Tibial nerve (tissue), 4 donors: Measurements from ENCODE around the gene STK4. TPM values are rescaled to one million over a fixed set of nuclear protein-coding genes. Genes with fewer than 3 reads are reported as not detected.

Experiments
- DNase-seq, 2 donors: peaks; one replicate each; pipeline ENCODE4 v3.0.0-alpha.2; 2019; ENCODE audit warnings: low spot score in 2 of 2
- H3K27ac ChIP-seq, 4 donors: fragments of 200-600 bp; sonication (generic) in 3 of 4; one replicate each; pipeline ENCODE4 v1.5.1; 2017 to 2019; ENCODE audit warnings: mild to moderate bottlenecking in 1 of 4
- H3K27me3 ChIP-seq, 2 donors: fragments of 200-600 bp; sonication (generic) in 1 of 2; one replicate each; pipeline versions ENCODE4 v1.5.1 to v1.6.0; 2017 to 2019
- H3K36me3 ChIP-seq, 3 donors: fragments of 200-600 bp; sonication (generic); one replicate each; pipeline ENCODE4 v1.5.1; 2018 to 2019
- H3K4me1 ChIP-seq, 4 donors: fragments of 200-600 bp; sonication (generic) in 3 of 4; one replicate each; pipeline ENCODE4 v1.5.1; 2017 to 2019
- H3K4me3 ChIP-seq, 4 donors: fragments of 200-600 bp; sonication (generic) in 3 of 4; one replicate each; pipeline ENCODE4 v1.5.1; 2017 to 2019; ENCODE audit warnings: mild to moderate bottlenecking in 1 of 4, moderate library complexity in 1 of 4
- H3K9me3 ChIP-seq, 4 donors: fragments of 200-600 bp; sonication (generic) in 3 of 4; one replicate each; pipeline ENCODE4 v1.5.1; 2017 to 2019
- EP300 ChIP-seq, 2 donors: sonication (generic); formaldehyde crosslinking; IDR thresholded peaks; one replicate each; pipeline ENCODE4 v1.6.1; 2017; ENCODE audit warnings: antibody characterized with exemption in 2 of 2, mild to moderate bottlenecking in 1 of 2
- POLR2A ChIP-seq, 2 donors: fragments of 450-650 bp; IDR thresholded peaks; one replicate each; pipeline ENCODE4 v1.6.1; 2017; ENCODE audit warnings: antibody characterized with exemption in 2 of 2, mild to moderate bottlenecking in 2 of 2, moderate library complexity in 2 of 2
- WGBS, 2 donors: methylation state at CpG; one replicate each; pipeline ENCODE4 v1.1.5; 2018; 5-methylcytosine and 5-hydroxymethylcytosine counted together
- total RNA-seq, 4 donors: library from RNA; depleted of rRNA; stranded (reverse); fragments of >200 nt; gene quantifications; one replicate each; pipeline ENCODE4 v1.1.0, GENCODE V29; 2016
- TF ChIP-seq, protein P1 (sequence below), 5 experiments: fragments of 200-600 bp in 3 of 5; fragments of 450-650 bp in 2 of 5; sonication (generic) in 3 of 5; IDR thresholded peaks; one replicate each; pipeline ENCODE4 v1.5.1; 2016 to 2019; ENCODE audit warnings: antibody characterized with exemption in 5 of 5, mild to moderate bottlenecking in 3 of 5, moderate library complexity in 2 of 5

STK4 gene
- total RNA-seq, 4 donors from 2014 or later: 24.3 to 28.5 (median 27.1) TPM

DNA sequence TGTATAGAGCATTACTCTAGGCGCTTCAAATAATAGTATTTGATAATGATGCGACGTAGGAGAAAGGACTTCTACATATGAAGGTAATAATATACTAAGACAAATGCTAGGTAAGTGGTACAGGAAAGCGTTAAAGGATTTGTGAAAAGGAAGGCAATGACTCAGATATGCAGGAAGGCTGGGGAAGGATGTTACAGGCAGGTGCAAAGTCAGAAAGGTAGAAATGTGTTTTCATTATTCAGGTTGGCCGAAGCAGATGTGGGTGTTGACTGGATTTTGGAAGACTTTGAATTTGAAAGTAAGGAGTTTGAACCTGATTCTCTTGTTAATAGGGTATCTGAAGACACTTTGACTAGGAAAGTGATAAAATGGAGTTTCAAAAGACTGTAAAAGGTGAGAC, 51.0 kb downstream of the STK4 start:
- TF ChIP-seq POLR2A (IDR thresholded peaks at IDR 0.05): no peak
- TF ChIP-seq EP300 (IDR thresholded peaks at IDR 0.05): no peak
- TF ChIP-seq, protein P1, sequence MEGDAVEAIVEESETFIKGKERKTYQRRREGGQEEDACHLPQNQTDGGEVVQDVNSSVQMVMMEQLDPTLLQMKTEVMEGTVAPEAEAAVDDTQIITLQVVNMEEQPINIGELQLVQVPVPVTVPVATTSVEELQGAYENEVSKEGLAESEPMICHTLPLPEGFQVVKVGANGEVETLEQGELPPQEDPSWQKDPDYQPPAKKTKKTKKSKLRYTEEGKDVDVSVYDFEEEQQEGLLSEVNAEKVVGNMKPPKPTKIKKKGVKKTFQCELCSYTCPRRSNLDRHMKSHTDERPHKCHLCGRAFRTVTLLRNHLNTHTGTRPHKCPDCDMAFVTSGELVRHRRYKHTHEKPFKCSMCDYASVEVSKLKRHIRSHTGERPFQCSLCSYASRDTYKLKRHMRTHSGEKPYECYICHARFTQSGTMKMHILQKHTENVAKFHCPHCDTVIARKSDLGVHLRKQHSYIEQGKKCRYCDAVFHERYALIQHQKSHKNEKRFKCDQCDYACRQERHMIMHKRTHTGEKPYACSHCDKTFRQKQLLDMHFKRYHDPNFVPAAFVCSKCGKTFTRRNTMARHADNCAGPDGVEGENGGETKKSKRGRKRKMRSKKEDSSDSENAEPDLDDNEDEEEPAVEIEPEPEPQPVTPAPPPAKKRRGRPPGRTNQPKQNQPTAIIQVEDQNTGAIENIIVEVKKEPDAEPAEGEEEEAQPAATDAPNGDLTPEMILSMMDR (IDR thresholded peaks at IDR 0.05): no peak
- 84 to 85% methylated on average over 5 of the region's 5 CpGs for WGBS, 2 donors

DNA sequence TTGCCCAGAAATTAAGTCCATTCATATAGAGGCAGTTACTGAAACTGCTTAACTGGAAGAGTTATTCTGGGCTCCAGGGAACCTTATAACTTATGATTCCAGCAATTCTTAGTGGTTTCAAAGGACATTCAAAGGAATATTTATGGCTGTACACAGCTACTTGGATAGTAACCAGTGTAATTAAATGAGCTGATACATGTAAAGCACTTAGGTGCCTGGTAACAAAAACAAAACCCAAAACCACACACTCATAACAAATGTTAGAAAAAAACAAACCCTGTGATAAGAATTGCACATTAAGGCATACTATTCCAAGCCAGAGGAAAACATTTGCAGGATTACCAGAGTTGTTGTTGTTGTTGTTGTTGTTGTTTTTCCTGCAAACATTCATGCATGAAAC, 51.5 kb downstream of the STK4 start:
- no peaks in the 10 kb centered on the region for H3K9me3 ChIP-seq
- peaks cover 0 to 83% (median 15%) of the 10 kb centered on the region in 4 donors for H3K4me1 ChIP-seq
- no peak for DNase-seq
- no peaks in the 10 kb centered on the region for H3K27me3 ChIP-seq
- TF ChIP-seq POLR2A (IDR thresholded peaks at IDR 0.05) (no peak), EP300 (IDR thresholded peaks at IDR 0.05) (no peak)
- TF ChIP-seq, protein P1 (IDR thresholded peaks at IDR 0.05): no peak
- no peak overlapping the region for H3K27ac ChIP-seq
- no peak overlapping the region for H3K4me3 ChIP-seq
- no peaks in the 10 kb centered on the region for H3K36me3 ChIP-seq

More for the DNA sequence above, 51.0 kb downstream of the STK4 start:
- H3K4me3 ChIP-seq: no peak overlapping the region
- no peak for DNase-seq
- no peaks in the 10 kb centered on the region for H3K36me3 ChIP-seq
- H3K4me1 ChIP-seq: peaks cover 0 to 85% (median 15%) of the 10 kb centered on the region in 4 donors
- H3K27ac ChIP-seq: peak overlapping the region in 1 of 4 donors; percentile 32
- no peaks in the 10 kb centered on the region for H3K9me3 ChIP-seq
- no peaks in the 10 kb centered on the region for H3K27me3 ChIP-seq

DNA sequence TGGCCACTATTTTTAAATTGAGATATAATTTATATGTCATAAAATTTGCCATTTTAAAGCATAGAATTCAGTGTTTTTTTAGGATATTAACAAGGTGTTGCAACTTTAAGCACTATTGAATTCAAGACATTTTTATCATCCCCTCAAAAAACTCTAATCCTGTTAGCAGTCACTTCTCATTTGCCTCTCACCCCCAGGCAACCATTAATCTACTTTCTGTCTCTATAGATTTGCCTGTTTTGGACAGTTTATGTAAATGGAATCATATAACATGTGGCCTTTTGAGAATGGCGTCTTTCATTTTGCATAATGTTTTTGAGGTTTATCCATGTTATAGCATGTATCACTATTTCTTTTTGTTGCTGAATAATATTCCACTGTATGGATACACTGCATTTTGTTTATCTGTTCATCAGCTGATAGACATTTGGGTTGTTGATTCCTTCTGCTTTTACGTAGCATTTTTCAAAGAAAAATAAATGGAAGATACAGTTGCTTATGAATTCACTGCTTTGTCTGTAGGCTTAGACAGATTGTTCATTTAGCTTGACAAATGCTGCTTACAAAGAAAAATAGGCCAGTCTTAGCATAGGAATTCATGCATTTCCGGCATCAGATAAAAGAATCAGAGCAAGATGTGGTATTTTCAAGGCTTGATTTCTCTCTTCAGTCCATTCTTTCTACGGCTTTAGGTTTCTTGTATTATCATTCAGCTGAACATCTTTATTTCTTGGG, 52.9 kb downstream of the STK4 start:
- Histone ChIP-seq H3K27ac (peak overlapping the region in 3 of 4 donors; percentile 14 to 69 (median 69)), H3K9me3 (no peaks in the 10 kb centered on the region), H3K4me3 (no peak overlapping the region), H3K4me1 (peaks cover 0 to 74% (median 13%) of the 10 kb centered on the region in 4 donors), H3K27me3 (no peaks in the 10 kb centered on the region), H3K36me3 (no peaks in the 10 kb centered on the region)
- 40 to 41% methylated on average over 4 of the region's 4 CpGs for WGBS, 2 donors
- DNase-seq: no peak
- TF ChIP-seq EP300 (IDR thresholded peaks at IDR 0.05) (no peak), POLR2A (IDR thresholded peaks at IDR 0.05) (no peak)
- TF ChIP-seq, protein P1 (IDR thresholded peaks at IDR 0.05): no peak

GRCh38 chr20:45019762-45020123, 53.4 kb downstream of the STK4 start:
- no peaks in the 10 kb centered on the region for H3K27me3 ChIP-seq
- WGBS, 2 donors: 28 to 33% methylated on average over 1 of the region's 1 CpG
- no peak overlapping the region for H3K4me3 ChIP-seq
- no peaks in the 10 kb centered on the region for H3K36me3 ChIP-seq
- TF ChIP-seq POLR2A (IDR thresholded peaks at IDR 0.05): no peak
- TF ChIP-seq, protein P1 (IDR thresholded peaks at IDR 0.05): no peak
- no peak for TF ChIP-seq EP300 (IDR thresholded peaks at IDR 0.05)
- H3K9me3 ChIP-seq: no peaks in the 10 kb centered on the region
- no peak for DNase-seq
- peaks cover 0 to 70% (median 11%) of the 10 kb centered on the region in 4 donors for H3K4me1 ChIP-seq
- H3K27ac ChIP-seq: peak overlapping the region; percentile 11 to 69 (median 42)

DNA sequence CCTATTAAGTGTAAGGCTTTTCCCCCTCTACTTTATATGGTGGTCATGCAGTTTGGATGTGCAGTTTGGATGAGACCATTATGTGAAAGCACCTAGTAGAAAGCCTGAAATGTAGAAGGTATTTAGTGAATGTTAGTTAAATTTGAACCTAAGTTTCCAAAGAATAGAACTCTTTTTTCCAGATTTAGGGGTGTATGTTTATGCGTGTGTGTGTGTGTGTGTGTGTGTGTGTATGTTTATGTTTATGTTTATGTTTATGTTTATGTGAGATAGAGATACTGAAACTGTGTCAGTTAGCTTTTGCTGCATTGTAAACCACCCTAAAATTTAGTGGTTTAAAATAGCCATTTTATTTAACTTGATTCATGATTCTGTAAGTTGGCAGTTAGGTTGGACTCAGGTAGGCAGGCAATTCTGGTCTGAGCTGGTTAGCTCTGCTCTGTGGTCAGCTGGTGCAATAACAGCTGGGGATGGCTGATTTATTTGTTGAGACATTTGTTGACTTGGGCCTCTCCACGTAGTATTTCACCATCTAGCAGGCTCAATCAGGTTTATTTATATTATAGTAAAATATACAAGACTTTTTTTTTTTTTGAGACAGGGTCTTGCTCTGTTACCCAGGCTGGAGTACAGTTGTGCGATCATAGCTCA, 54.0 kb downstream of the STK4 start:
- H3K9me3 ChIP-seq: no peaks in the 10 kb centered on the region
- peaks cover 0 to 6% (median 0%) of the 10 kb centered on the region in 3 donors for H3K36me3 ChIP-seq
- H3K4me1 ChIP-seq: peaks cover 0 to 64% (median 8%) of the 10 kb centered on the region in 4 donors
- DNase-seq: no peak
- H3K27ac ChIP-seq: peak overlapping the region in 2 of 4 donors; percentile 11 to 14
- WGBS, 2 donors: 79 to 82% methylated on average over 3 of the region's 3 CpGs
- TF ChIP-seq POLR2A (IDR thresholded peaks at IDR 0.05): no peak
- TF ChIP-seq, protein P1 (IDR thresholded peaks at IDR 0.05): no peak
- no peak for TF ChIP-seq EP300 (IDR thresholded peaks at IDR 0.05)
- H3K27me3 ChIP-seq: no peaks in the 10 kb centered on the region
- no peak overlapping the region for H3K4me3 ChIP-seq
